Nephron (organoid): ENCODE results near the gene ITGA7.

Experiments
- H3K27ac Mint-ChIP-seq, 3 experiments: 2 replicates each; pipeline ENCODE4 v1.8.0; 2020; ENCODE audit warnings: mixed read lengths in 3 of 3, mild to moderate bottlenecking in 2 of 3, moderate library complexity in 1 of 3
- H3K27me3 Mint-ChIP-seq: 2 replicates; pipeline ENCODE4 v1.8.0; 2021; ENCODE audit warnings: low read depth, mild to moderate bottlenecking, moderate library complexity, mixed read lengths
- H3K36me3 Mint-ChIP-seq: 2 replicates; pipeline ENCODE4 v1.8.0; 2020; ENCODE audit warnings: low read depth, mixed read lengths
- H3K4me1 Mint-ChIP-seq: 2 replicates; pipeline ENCODE4 v1.8.0; 2020; ENCODE audit warnings: mixed read lengths
- H3K4me3 Mint-ChIP-seq, 3 experiments: 2 replicates each; pipeline ENCODE4 v1.8.0; 2020; ENCODE audit warnings: mild to moderate bottlenecking in 3 of 3, mixed read lengths in 3 of 3, moderate library complexity in 2 of 3
- H3K9me3 Mint-ChIP-seq: 2 replicates; pipeline ENCODE4 v1.8.0; 2020; ENCODE audit warnings: mixed read lengths
- TF ChIP-seq, protein P1 (sequence below), 3 experiments: fragments of 200-600 bp; sonication (generic); IDR thresholded peaks; one replicate each; pipeline ENCODE4 v1.5.0; 2021; ENCODE audit warnings: antibody characterized with exemption in 3 of 3; ENCODE audit not compliant: unreplicated experiment in 3 of 3

ITGA7 gene

DNA sequence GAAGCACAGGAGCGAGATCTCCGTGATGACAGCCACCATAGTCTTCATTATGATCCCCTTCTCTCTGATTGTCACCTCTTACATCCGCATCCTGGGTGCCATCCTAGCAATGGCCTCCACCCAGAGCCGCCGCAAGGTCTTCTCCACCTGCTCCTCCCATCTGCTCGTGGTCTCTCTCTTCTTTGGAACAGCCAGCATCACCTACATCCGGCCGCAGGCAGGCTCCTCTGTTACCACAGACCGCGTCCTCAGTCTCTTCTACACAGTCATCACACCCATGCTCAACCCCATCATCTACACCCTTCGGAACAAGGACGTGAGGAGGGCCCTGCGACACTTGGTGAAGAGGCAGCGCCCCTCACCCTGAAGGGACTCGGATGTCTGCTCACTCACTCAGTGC, 70.2 kb downstream of the ITGA7 start:
- H3K27me3 Mint-ChIP-seq = no peaks in the 10 kb centered on the region
- no peak overlapping the region for H3K4me3 Mint-ChIP-seq
- H3K27ac Mint-ChIP-seq = no peak overlapping the region
- H3K36me3 Mint-ChIP-seq = no peaks in the 10 kb centered on the region
- no peaks in the 10 kb centered on the region for H3K9me3 Mint-ChIP-seq
- TF ChIP-seq, protein P1, sequence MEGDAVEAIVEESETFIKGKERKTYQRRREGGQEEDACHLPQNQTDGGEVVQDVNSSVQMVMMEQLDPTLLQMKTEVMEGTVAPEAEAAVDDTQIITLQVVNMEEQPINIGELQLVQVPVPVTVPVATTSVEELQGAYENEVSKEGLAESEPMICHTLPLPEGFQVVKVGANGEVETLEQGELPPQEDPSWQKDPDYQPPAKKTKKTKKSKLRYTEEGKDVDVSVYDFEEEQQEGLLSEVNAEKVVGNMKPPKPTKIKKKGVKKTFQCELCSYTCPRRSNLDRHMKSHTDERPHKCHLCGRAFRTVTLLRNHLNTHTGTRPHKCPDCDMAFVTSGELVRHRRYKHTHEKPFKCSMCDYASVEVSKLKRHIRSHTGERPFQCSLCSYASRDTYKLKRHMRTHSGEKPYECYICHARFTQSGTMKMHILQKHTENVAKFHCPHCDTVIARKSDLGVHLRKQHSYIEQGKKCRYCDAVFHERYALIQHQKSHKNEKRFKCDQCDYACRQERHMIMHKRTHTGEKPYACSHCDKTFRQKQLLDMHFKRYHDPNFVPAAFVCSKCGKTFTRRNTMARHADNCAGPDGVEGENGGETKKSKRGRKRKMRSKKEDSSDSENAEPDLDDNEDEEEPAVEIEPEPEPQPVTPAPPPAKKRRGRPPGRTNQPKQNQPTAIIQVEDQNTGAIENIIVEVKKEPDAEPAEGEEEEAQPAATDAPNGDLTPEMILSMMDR (IDR thresholded peaks at IDR 0.05; ENCODE audit: unreplicated experiment in 3 of 3) = no peak
- no peaks in the 10 kb centered on the region for H3K4me1 Mint-ChIP-seq

DNA sequence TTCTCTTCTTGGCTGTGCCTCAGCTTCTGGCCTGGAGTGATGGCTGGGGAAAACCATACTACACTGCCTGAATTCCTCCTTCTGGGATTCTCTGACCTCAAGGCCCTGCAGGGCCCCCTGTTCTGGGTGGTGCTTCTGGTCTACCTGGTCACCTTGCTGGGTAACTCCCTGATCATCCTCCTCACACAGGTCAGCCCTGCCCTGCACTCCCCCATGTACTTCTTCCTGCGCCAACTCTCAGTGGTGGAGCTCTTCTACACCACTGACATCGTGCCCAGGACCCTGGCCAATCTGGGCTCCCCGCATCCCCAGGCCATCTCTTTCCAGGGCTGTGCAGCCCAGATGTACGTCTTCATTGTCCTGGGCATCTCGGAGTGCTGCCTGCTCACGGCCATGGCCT, 70.9 kb downstream of the ITGA7 start, which contains the start of gene OR10P1:
Gene OR10P1, plus strand, starts transcription at position 40 of the 400 bp plus-strand sequence. Its CDS starts 0 bp downstream, at position 40.
- H3K4me1 Mint-ChIP-seq = no peaks in the 10 kb centered on the region
- H3K27me3 Mint-ChIP-seq = no peaks in the 10 kb centered on the region
- H3K4me3 Mint-ChIP-seq = no peak within 1 kb of the TSS
- no peak within 1 kb of the TSS for H3K27ac Mint-ChIP-seq
- H3K9me3 Mint-ChIP-seq = no peaks in the 10 kb centered on the region
- TF ChIP-seq, protein P1 (IDR thresholded peaks at IDR 0.05; ENCODE audit: unreplicated experiment in 3 of 3) = no peak
- H3K36me3 Mint-ChIP-seq = no peaks in the 10 kb centered on the region

DNA sequence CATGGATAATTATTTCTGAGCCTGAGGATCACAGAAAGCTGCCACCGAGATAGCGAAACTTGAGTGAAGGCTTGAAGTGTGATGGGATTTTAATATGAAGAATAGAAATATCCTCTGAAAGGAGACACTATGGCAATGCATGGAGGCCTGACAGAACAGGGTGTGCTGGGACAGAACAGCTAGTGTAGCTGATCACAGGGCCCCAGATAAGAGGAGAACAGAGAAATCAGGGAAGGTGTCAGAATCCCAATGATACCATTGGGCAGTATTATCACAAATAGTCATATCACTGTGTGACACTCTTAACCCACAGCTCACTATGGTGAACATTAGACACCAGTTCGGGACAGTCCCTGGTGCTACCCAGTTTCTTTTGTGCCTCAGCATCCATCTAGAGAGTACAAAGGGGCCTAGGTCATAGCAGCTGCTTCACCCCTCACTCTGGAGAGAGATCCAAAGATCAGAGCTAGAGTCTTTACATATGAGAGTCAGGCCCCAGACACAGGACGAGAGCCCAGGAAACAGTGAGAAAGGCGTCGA, 71.5 kb downstream of the ITGA7 start:
- H3K9me3 Mint-ChIP-seq = no peaks in the 10 kb centered on the region

More for the DNA sequence above, 71.5 kb downstream of the ITGA7 start:
- Mint-ChIP-seq H3K36me3 (no peaks in the 10 kb centered on the region), H3K27me3 (no peaks in the 10 kb centered on the region), H3K4me1 (no peaks in the 10 kb centered on the region), H3K4me3 (no peak overlapping the region), H3K27ac (no peak overlapping the region)
- TF ChIP-seq, protein P1 (IDR thresholded peaks at IDR 0.05; ENCODE audit: unreplicated experiment in 3 of 3) = no peak
